ENCODE measurements around the gene MZT2B. TPM values are rescaled to one million over a fixed set of nuclear protein-coding genes. Genes with fewer than 3 reads are reported as not detected.
A peak's percentile ranks its signal among the peaks of the same experiment; 100 is the strongest.
"Not testable (repeated sequence)": the region's sequence is repeated elsewhere in the genome, so short reads cannot be mapped to it uniquely, and the experiment has no call there.

Gene MZT2B
- 100 to 1,000 TPM; 127 to 189 (median 149) TPM for total RNA-seq

- WGBS, 2 donors: 0 to 1% methylated on average over 14 to 29 of the region's 86 CpGs
Measured at GRCh38 chr2:130181880-130182682, at the start of gene MZT2B. Gene MZT2B (plus strand): TSS chr2:130182262. CDS start chr2:130182283, 21 bp downstream.

GRCh38 chr2:130135692-130136541 lies 46.1 kb upstream of the MZT2B start:
- 90% methylated on average over 9 to 14 of the region's 15 CpGs for WGBS, 2 donors

More at GRCh38 chr2:130181880-130182682, at the start of gene MZT2B:
- H3K4me3 ChIP-seq (ENCODE audit: low read depth, poor library complexity, severe bottlenecking): peak within 1 kb of the TSS; percentile 84
- intact Hi-C loops (cut with DNase I; ENCODE audit: low total_unique reads): loop anchor here (10.0 kb wide), 1 partner anchor 163 kb away; the partner anchor contains the start of gene IMP4
- peak; percentile 70 to 96 for DNase-seq (ENCODE audit: low spot score in 2 of 2)

GRCh38 chr2:130136546-130136945 lies 45.5 kb upstream of the MZT2B start:
- WGBS, 2 donors: 43% methylated on average over 4 of the region's 10 CpGs; no CpG with 5 or more reads in 1 of the 2 donors
- peak in 1 of 2 donors; percentile 26 for DNase-seq (ENCODE audit: low spot score in 2 of 2)
- intact Hi-C loops (cut with DNase I; ENCODE audit: low total_unique reads); H3K4me3 ChIP-seq (ENCODE audit: low read depth, poor library complexity, severe bottlenecking): not testable (repeated sequence)

More at GRCh38 chr2:130135692-130136541, 46.1 kb upstream of the MZT2B start:
- no peak for TF ChIP-seq CTCF (IDR thresholded peaks at IDR 0.05)
- no peak for TF ChIP-seq POLR2A (IDR thresholded peaks at IDR 0.05)
- peak in 1 of 2 donors; percentile 66 for DNase-seq (ENCODE audit: low spot score in 2 of 2)
- intact Hi-C loops (cut with DNase I; ENCODE audit: low total_unique reads): no loop called here
- no peak overlapping the region for H3K4me3 ChIP-seq (ENCODE audit: low read depth, poor library complexity, severe bottlenecking)

GRCh38 chr2:130137118-130137517 lies 44.9 kb upstream of the MZT2B start:
- 73 to 86% methylated on average over 5 of the region's 5 CpGs for WGBS, 2 donors
- H3K4me3 ChIP-seq (ENCODE audit: low read depth, poor library complexity, severe bottlenecking); intact Hi-C loops (cut with DNase I; ENCODE audit: low total_unique reads): not testable (repeated sequence)
- DNase-seq (ENCODE audit: low spot score in 2 of 2): peak in 1 of 2 donors; percentile 34

GRCh38 chr2:130138326-130138725 lies 43.7 kb upstream of the MZT2B start:
- H3K4me3 ChIP-seq (ENCODE audit: low read depth, poor library complexity, severe bottlenecking); intact Hi-C loops (cut with DNase I; ENCODE audit: low total_unique reads): not testable (repeated sequence)
- WGBS, 2 donors: 74 to 90% methylated on average over 4 of the region's 13 CpGs
- DNase-seq (ENCODE audit: low spot score in 2 of 2): peak in 1 of 2 donors; percentile 67

- intact Hi-C loops (cut with DNase I; ENCODE audit: low total_unique reads); H3K4me3 ChIP-seq (ENCODE audit: low read depth, poor library complexity, severe bottlenecking): not testable (repeated sequence)
- 49 to 67% methylated on average over 3 to 5 of the region's 15 CpGs for WGBS, 2 donors
- DNase-seq (ENCODE audit: low spot score in 2 of 2): peak in 1 of 2 donors; percentile 48
Measured at GRCh38 chr2:130138841-130139251, 43.2 kb upstream of the MZT2B start.

GRCh38 chr2:130139331-130140280 lies 42.5 kb upstream of the MZT2B start:
- intact Hi-C loops (cut with DNase I; ENCODE audit: low total_unique reads): not testable (repeated sequence)

GRCh38 chr2:130140516-130140915 lies 41.5 kb upstream of the MZT2B start:
- no CpG with 5 or more reads among the region's 7 CpGs for WGBS, 2 donors
- H3K4me3 ChIP-seq (ENCODE audit: low read depth, poor library complexity, severe bottlenecking); intact Hi-C loops (cut with DNase I; ENCODE audit: low total_unique reads): not testable (repeated sequence)
- peak in 1 of 2 donors; percentile 56 for DNase-seq (ENCODE audit: low spot score in 2 of 2)

More at GRCh38 chr2:130139331-130140280, 42.5 kb upstream of the MZT2B start:
- WGBS, 2 donors: 65 to 79% methylated on average over 23 to 27 of the region's 30 CpGs
- DNase-seq (ENCODE audit: low spot score in 2 of 2): peak in 1 of 2 donors; percentile 75
- not testable (repeated sequence) for H3K4me3 ChIP-seq (ENCODE audit: low read depth, poor library complexity, severe bottlenecking)

GRCh38 chr2:130141002-130141401 lies 41.1 kb upstream of the MZT2B start:
- 92% methylated on average over 2 of the region's 6 CpGs; no CpG with 5 or more reads in 1 of the 2 donors for WGBS, 2 donors
- peak in 1 of 2 donors; percentile 17 for DNase-seq (ENCODE audit: low spot score in 2 of 2)
- H3K4me3 ChIP-seq (ENCODE audit: low read depth, poor library complexity, severe bottlenecking); intact Hi-C loops (cut with DNase I; ENCODE audit: low total_unique reads): not testable (repeated sequence)

- peak in 1 of 2 donors; percentile 78 for DNase-seq (ENCODE audit: low spot score in 2 of 2)
- H3K4me3 ChIP-seq (ENCODE audit: low read depth, poor library complexity, severe bottlenecking); intact Hi-C loops (cut with DNase I; ENCODE audit: low total_unique reads): not testable (repeated sequence)
- 83 to 95% methylated on average over 5 to 17 of the region's 22 CpGs for WGBS, 2 donors
Measured at GRCh38 chr2:130141645-130142370, 40.3 kb upstream of the MZT2B start.

GRCh38 chr2:130142396-130143265 lies 39.4 kb upstream of the MZT2B start:
- WGBS, 2 donors: 97 to 100% methylated on average over 3 to 5 of the region's 13 CpGs
- intact Hi-C loops (cut with DNase I; ENCODE audit: low total_unique reads); H3K4me3 ChIP-seq (ENCODE audit: low read depth, poor library complexity, severe bottlenecking): not testable (repeated sequence)
- peak in 1 of 2 donors; percentile 71 for DNase-seq (ENCODE audit: low spot score in 2 of 2)
